Measurements from ENCODE around the gene PLPPR5. TPM values are rescaled to one million over a fixed set of nuclear protein-coding genes. Genes with fewer than 3 reads are reported as not detected.
"Not testable (repeated sequence)": the region's sequence is repeated elsewhere in the genome, so short reads cannot be mapped to it uniquely, and the experiment has no call there.

The PLPPR5 gene
- not detected in 2 replicates for total RNA-seq (2021)
- Bru-seq, nascent RNA, result percentile 2 among the genes with signal in this experiment
- BruChase-seq, experiment 1, labeled RNA remaining after a 2-hour chase, result percentile 2 among the genes with signal in this experiment
- percentile 2 among the genes with signal in this experiment for BruChase-seq, experiment 2, labeled RNA remaining after a 6-hour chase
- long read RNA-seq, result 0 reads

DNA sequence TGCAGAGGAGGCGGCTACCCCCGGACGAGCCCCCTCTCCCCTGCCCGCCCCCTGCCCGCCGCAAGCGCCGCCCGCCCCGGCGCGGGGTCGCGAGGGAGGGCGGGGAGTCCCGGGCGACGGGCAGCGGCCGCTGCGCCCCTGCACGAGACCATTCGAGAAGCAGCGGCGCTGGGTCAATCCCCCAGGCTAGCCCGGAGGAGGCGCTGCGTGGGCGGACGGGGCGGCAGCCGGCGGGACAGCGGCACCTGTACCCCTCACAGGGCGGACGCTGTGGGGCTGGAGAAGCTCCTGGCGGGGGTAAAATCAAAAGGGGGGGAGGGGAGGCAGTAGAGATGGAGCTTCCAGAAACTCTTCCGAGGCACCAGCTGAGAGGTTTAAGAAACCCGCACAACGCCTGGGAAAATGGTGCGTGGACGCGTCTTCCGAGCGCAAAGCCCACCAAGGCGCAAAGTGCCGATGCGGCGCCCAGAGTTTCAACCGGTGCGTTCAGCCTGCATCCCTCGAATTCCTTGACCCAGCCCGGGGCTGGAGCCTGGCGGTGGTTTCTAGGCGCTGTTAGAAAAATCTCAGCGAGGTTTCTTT lies at the start of gene PLPPR5:
TSS of gene PLPPR5 (minus strand) at position 1 of the 582 bp plus-strand sequence. CDS start 190 bp downstream, outside the sequence.
- Histone ChIP-seq H3K27me3 (replicated peaks; ENCODE audit: insufficient read depth, low read depth, low read length, poor library complexity) (peaks cover 87% of the 10 kb centered on the region), H3K36me3 (ENCODE audit: insufficient read depth, low read length, poor library complexity, severe bottlenecking) (no peaks in the 10 kb centered on the region), H3K9me3 (ENCODE audit: low read depth, low read length, poor library complexity, severe bottlenecking) (no peaks in the 10 kb centered on the region), H3K4me3 (ENCODE audit: low read depth, low read length, poor library complexity, severe bottlenecking) (peak within 1 kb of the TSS; percentile 36), H3K27ac (ENCODE audit: low read depth, low read length, poor library complexity, severe bottlenecking) (no peak within 1 kb of the TSS), H3K4me1 (ENCODE audit: insufficient read depth, low read length, poor library complexity, severe bottlenecking) (no peaks in the 10 kb centered on the region)
- ChIA-PET CTCF (no interaction called here), POLR2A (ENCODE audit: low non-redundant PET) (no interaction called here)
- no TSS peak for BruUV-seq (replicated peaks)
- TF ChIP-seq EZH2 (IDR thresholded peaks at IDR 0.05; ENCODE audit: borderline replicate concordance, low read depth, low read length, poor library complexity, severe bottlenecking) (peak; percentile 69), CTCF (conservative IDR thresholded peaks at IDR 0.05; ENCODE audit: low read depth, low read length) (no peak)
- DNase-seq (ENCODE audit: low spot score), result peak; percentile 8
- intact Hi-C loops (cut with micrococcal nuclease; ENCODE audit: unreplicated experiment), result no loop called here

DNA sequence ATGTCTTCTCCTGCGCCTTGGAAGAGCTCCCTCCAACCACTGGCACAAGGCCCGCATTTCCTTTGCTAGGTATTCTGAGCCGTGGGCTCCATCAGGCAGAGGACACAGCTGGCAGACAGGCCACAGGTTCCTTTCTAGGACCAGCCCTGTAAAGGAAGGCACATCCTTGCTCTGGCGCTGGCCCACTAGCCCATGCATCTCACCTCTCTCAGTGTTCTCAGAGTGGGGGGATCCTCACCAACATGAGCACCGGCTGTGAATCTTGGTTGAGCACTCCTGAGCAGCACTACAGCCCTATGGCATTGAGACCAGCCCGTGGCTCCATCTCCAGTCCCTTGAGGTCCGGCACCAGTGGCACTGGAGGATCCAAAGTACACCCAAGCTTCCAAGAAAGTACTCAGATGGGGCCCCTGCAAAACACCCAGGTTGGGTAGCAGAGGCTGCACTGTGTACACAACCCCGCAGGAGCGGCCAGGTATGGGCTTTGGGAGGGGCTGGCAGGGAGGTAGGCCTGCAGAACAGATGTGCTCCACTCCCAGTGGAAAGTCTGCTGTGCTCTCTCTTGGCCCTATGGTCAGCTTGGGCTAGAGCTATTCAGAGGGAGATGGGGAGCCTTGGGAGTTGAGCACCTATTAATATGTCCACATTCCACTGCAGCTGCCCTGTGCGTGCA lies 47.1 kb upstream of the PLPPR5 start:
- H3K27ac ChIP-seq (ENCODE audit: low read depth, low read length, poor library complexity, severe bottlenecking), result no peak overlapping the region
- POLR2A ChIA-PET (ENCODE audit: low non-redundant PET), result no interaction called here
- H3K36me3 ChIP-seq (ENCODE audit: insufficient read depth, low read length, poor library complexity, severe bottlenecking), result no peaks in the 10 kb centered on the region
- no TSS peak for BruUV-seq (replicated peaks)
- DNase-seq (ENCODE audit: low spot score), result no peak
- no peak overlapping the region for H3K4me3 ChIP-seq (ENCODE audit: low read depth, low read length, poor library complexity, severe bottlenecking)
- CTCF ChIA-PET, result no interaction called here
- no peaks in the 10 kb centered on the region for H3K4me1 ChIP-seq (ENCODE audit: insufficient read depth, low read length, poor library complexity, severe bottlenecking)
- no peaks in the 10 kb centered on the region for H3K9me3 ChIP-seq (ENCODE audit: low read depth, low read length, poor library complexity, severe bottlenecking)
- intact Hi-C loops (cut with micrococcal nuclease; ENCODE audit: unreplicated experiment), result no loop called here
- TF ChIP-seq EZH2 (IDR thresholded peaks at IDR 0.05; ENCODE audit: borderline replicate concordance, low read depth, low read length, poor library complexity, severe bottlenecking), result no peak
- TF ChIP-seq CTCF (conservative IDR thresholded peaks at IDR 0.05; ENCODE audit: low read depth, low read length), result no peak
- peaks cover 1% of the 10 kb centered on the region for H3K27me3 ChIP-seq (replicated peaks; ENCODE audit: insufficient read depth, low read depth, low read length, poor library complexity)

DNA sequence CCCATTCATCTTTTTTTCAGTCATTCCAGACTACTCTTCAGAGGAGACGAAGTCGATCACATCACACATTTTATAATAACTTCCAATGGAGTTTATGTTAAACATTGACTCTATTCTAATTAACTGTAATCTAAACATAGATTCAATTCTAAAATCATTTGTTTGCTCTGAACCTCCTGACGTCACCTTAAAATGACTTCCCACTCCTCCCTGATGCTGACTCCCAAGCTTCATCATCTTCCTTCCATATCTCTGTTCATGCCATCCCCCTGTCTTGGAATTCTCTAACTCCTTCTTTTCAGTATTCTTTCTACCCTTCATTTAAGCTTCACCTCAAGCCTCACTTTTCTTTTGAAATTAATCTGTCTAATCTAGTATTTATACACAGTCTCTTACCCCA lies 45.1 kb upstream of the PLPPR5 start:
- intact Hi-C loops (cut with micrococcal nuclease; ENCODE audit: unreplicated experiment), result no loop called here
- BruUV-seq (replicated peaks), result no TSS peak
- TF ChIP-seq CTCF (conservative IDR thresholded peaks at IDR 0.05; ENCODE audit: low read depth, low read length), result no peak
- no peak for TF ChIP-seq EZH2 (IDR thresholded peaks at IDR 0.05; ENCODE audit: borderline replicate concordance, low read depth, low read length, poor library complexity, severe bottlenecking)
- Histone ChIP-seq H3K27me3 (replicated peaks; ENCODE audit: insufficient read depth, low read depth, low read length, poor library complexity) (no peaks in the 10 kb centered on the region), H3K4me3 (ENCODE audit: low read depth, low read length, poor library complexity, severe bottlenecking) (no peak overlapping the region), H3K36me3 (ENCODE audit: insufficient read depth, low read length, poor library complexity, severe bottlenecking) (no peaks in the 10 kb centered on the region), H3K9me3 (ENCODE audit: low read depth, low read length, poor library complexity, severe bottlenecking) (no peaks in the 10 kb centered on the region), H3K27ac (ENCODE audit: low read depth, low read length, poor library complexity, severe bottlenecking) (no peak overlapping the region), H3K4me1 (ENCODE audit: insufficient read depth, low read length, poor library complexity, severe bottlenecking) (no peaks in the 10 kb centered on the region)
- DNase-seq (ENCODE audit: low spot score), result no peak
- POLR2A ChIA-PET (ENCODE audit: low non-redundant PET), result no interaction called here
- CTCF ChIA-PET, result no interaction called here

DNA sequence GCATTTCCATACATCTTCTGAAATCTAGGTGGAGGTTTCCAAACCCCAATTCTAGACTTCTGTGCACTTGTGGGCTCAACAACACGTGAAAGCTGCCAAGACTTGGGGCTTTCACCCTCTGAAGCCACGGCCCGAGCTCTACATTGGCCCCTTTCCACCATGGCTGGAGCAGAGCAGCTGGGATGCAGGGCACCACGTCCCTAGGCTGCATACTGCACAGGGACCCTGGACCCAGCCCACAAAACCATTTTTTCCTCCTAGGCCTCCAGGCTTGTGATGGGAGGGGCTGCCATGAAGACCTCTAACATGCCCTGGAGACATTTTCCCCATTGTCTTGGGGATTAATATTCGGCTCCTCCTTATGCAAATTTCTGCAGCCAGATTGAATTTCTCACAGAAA lies 32.1 kb upstream of the PLPPR5 start:
- H3K36me3 ChIP-seq (ENCODE audit: insufficient read depth, low read length, poor library complexity, severe bottlenecking); H3K4me3 ChIP-seq (ENCODE audit: low read depth, low read length, poor library complexity, severe bottlenecking); BruUV-seq (replicated peaks); DNase-seq (ENCODE audit: low spot score); H3K4me1 ChIP-seq (ENCODE audit: insufficient read depth, low read length, poor library complexity, severe bottlenecking); intact Hi-C loops (cut with micrococcal nuclease; ENCODE audit: unreplicated experiment); H3K27ac ChIP-seq (ENCODE audit: low read depth, low read length, poor library complexity, severe bottlenecking); POLR2A ChIA-PET (ENCODE audit: low non-redundant PET); H3K27me3 ChIP-seq (replicated peaks; ENCODE audit: insufficient read depth, low read depth, low read length, poor library complexity); CTCF ChIA-PET: not testable (repeated sequence)
- H3K9me3 ChIP-seq (ENCODE audit: low read depth, low read length, poor library complexity, severe bottlenecking), result peaks cover 15% of the 10 kb centered on the region

Measured in A673 (cell line).